ENCODE results near the gene IRF7. TPM values are rescaled to one million over a fixed set of nuclear protein-coding genes. Genes with fewer than 3 reads are reported as not detected.

The IRF7 gene
- total RNA-seq, 6 experiments from 2014 or later: 3.0 to 5.2 (median 4.2) TPM

GRCh38 chr11:638631-639331 lies 23.0 kb upstream of the IRF7 start:
- H3K4me1 Mint-ChIP-seq (ENCODE audit: low read depth): peaks cover 5% of the 10 kb centered on the region; the same call in 1 of the 2 replicates
- TF ChIP-seq CTCF (IDR thresholded peaks at IDR 0.05): no peak
- H3K27ac Mint-ChIP-seq: no peak overlapping the region
- DNase-seq: no peak
- H3K27me3 Mint-ChIP-seq (ENCODE audit: insufficient read depth): peaks cover 10% of the 10 kb centered on the region
- H3K9me3 Mint-ChIP-seq: no peaks in the 10 kb centered on the region
- H3K36me3 Mint-ChIP-seq (ENCODE audit: low read depth): no peaks in the 10 kb centered on the region
- no peak overlapping the region for H3K4me3 Mint-ChIP-seq

- H3K4me3 Mint-ChIP-seq: peak overlapping the region; percentile 70
- peaks cover 10% of the 10 kb centered on the region for H3K27me3 Mint-ChIP-seq (ENCODE audit: insufficient read depth)
- no peak for TF ChIP-seq CTCF (IDR thresholded peaks at IDR 0.05)
- H3K9me3 Mint-ChIP-seq: no peaks in the 10 kb centered on the region
- no peaks in the 10 kb centered on the region for H3K36me3 Mint-ChIP-seq (ENCODE audit: low read depth)
- H3K4me1 Mint-ChIP-seq (ENCODE audit: low read depth): peaks cover 5% of the 10 kb centered on the region; the same call in 1 of the 2 replicates
- H3K27ac Mint-ChIP-seq: no peak overlapping the region
- DNase-seq: no peak
Observed at GRCh38 chr11:637593-638521, 22.1 kb upstream of the IRF7 start.

GRCh38 chr11:637333-637592 lies 21.5 kb upstream of the IRF7 start:
- Mint-ChIP-seq H3K4me1 (ENCODE audit: low read depth) (peaks cover 5% of the 10 kb centered on the region; the same call in 1 of the 2 replicates), H3K27ac (no peak overlapping the region), H3K9me3 (no peaks in the 10 kb centered on the region), H3K36me3 (ENCODE audit: low read depth) (no peaks in the 10 kb centered on the region), H3K4me3 (peak overlapping the region; percentile 70), H3K27me3 (ENCODE audit: insufficient read depth) (peaks cover 13% of the 10 kb centered on the region)
- DNase-seq: no peak
- TF ChIP-seq CTCF (IDR thresholded peaks at IDR 0.05): no peak

- no peak for DNase-seq
- Mint-ChIP-seq H3K27me3 (ENCODE audit: insufficient read depth) (peaks cover 10% of the 10 kb centered on the region), H3K4me1 (ENCODE audit: low read depth) (peaks cover 5% of the 10 kb centered on the region; the same call in 1 of the 2 replicates), H3K9me3 (no peaks in the 10 kb centered on the region), H3K27ac (no peak within 1 kb of the TSS), H3K36me3 (ENCODE audit: low read depth) (no peaks in the 10 kb centered on the region), H3K4me3 (peak within 1 kb of the TSS; percentile 70)
- no peak for TF ChIP-seq CTCF (IDR thresholded peaks at IDR 0.05)
Observed at GRCh38 chr11:636511-637332, 21.0 kb upstream of the IRF7 start, which contains the start of gene DRD4. TSS of gene DRD4 (plus strand) at chr11:637269. CDS start at chr11:637305, 36 bp downstream.

GRCh38 chr11:635945-636510 lies 20.3 kb upstream of the IRF7 start:
- no peaks in the 10 kb centered on the region for H3K9me3 Mint-ChIP-seq
- H3K4me1 Mint-ChIP-seq (ENCODE audit: low read depth): peaks cover 5% of the 10 kb centered on the region; the same call in 1 of the 2 replicates
- H3K27me3 Mint-ChIP-seq (ENCODE audit: insufficient read depth): peaks cover 10% of the 10 kb centered on the region
- no peak overlapping the region for H3K4me3 Mint-ChIP-seq
- no peaks in the 10 kb centered on the region for H3K36me3 Mint-ChIP-seq (ENCODE audit: low read depth)
- DNase-seq: no peak
- H3K27ac Mint-ChIP-seq: no peak overlapping the region
- no peak for TF ChIP-seq CTCF (IDR thresholded peaks at IDR 0.05)
